SU-DHL-6 (cell line): ENCODE data around the gene MYO1D.
"Not testable (repeated sequence)": the region's sequence is repeated elsewhere in the genome, so short reads cannot be mapped to it uniquely, and the experiment has no call there.

Source experiments
- H2AFZ ChIP-seq: fragments of 200-600 bp; sonication (generic); 2 replicates; pipeline ENCODE4 v1.6.1; 2014; ENCODE audit warnings: low read depth, mild to moderate bottlenecking, moderate library complexity, mixed read lengths, antibody characterized with exemption, low read length; ENCODE audit not compliant: severe bottlenecking
- H3F3A ChIP-seq: fragments of 200-600 bp; shearing (Covaris generic); 2 replicates; pipeline ENCODE4 v1.6.0; 2016; ENCODE audit warnings: antibody characterized with exemption, mild to moderate bottlenecking; ENCODE audit not compliant: insufficient read depth
- H3K27ac ChIP-seq: fragments of 200-600 bp; sonication (generic); 2 replicates; pipeline ENCODE4 v1.5.1; 2016; ENCODE audit warnings: low read depth, mild to moderate bottlenecking, low read length, moderate library complexity, mixed read lengths
- H3K27me3 ChIP-seq: fragments of 200-600 bp; sonication (generic), shearing (Covaris generic); 2 replicates; pipeline ENCODE4 v1.6.0; 2014; ENCODE audit warnings: mild to moderate bottlenecking, low read length
- H3K36me3 ChIP-seq: fragments of 200-600 bp; sonication (generic); 2 replicates; pipeline ENCODE4 v1.6.1; 2014; ENCODE audit warnings: mild to moderate bottlenecking, low read length, mixed read lengths
- H3K4me2 ChIP-seq: fragments of 300-600, 200-600 bp; shearing (Covaris generic), sonication (generic); 2 replicates; pipeline ENCODE4 v1.6.0; 2014; ENCODE audit warnings: low read length, low read depth, mild to moderate bottlenecking; ENCODE audit not compliant: poor library complexity, severe bottlenecking
- H3K4me3 ChIP-seq: fragments of 200-600 bp; sonication (generic); 2 replicates; pipeline ENCODE4 v1.5.1; 2014; ENCODE audit warnings: antibody characterized with exemption, low read length, mild to moderate bottlenecking, mixed read lengths; ENCODE audit not compliant: insufficient read depth, poor library complexity, severe bottlenecking
- H3K79me2 ChIP-seq: fragments of 200-600 bp; sonication (generic); 2 replicates; pipeline ENCODE4 v1.6.1; 2014; ENCODE audit warnings: mild to moderate bottlenecking, low read length, moderate library complexity; ENCODE audit not compliant: insufficient read depth
- H3K9ac ChIP-seq: fragments of 200-600 bp; sonication (generic); 2 replicates; pipeline ENCODE4 v1.7.0; 2014; ENCODE audit warnings: mild to moderate bottlenecking, low read length
- H3K9me2 ChIP-seq: fragments of 200-600 bp; sonication (generic); replicated peaks from 2 replicates; pipeline ENCODE4 v1.6.1; 2014; ENCODE audit warnings: low read length; ENCODE audit not compliant: insufficient read depth
- H3K9me3 ChIP-seq: fragments of 200-600 bp; sonication (generic); 2 replicates; pipeline ENCODE4 v1.6.1; 2014; ENCODE audit warnings: low read length, mixed read lengths; ENCODE audit not compliant: insufficient read depth
- H4K20me1 ChIP-seq: fragments of 200-600 bp; sonication (generic); 2 replicates; pipeline ENCODE4 v1.6.1; 2014; ENCODE audit warnings: low read depth, mild to moderate bottlenecking, antibody characterized with exemption, low read length, moderate library complexity, mixed read lengths
- CTCF ChIP-seq: fragments of 200-600 bp; sonication (generic); IDR thresholded peaks from one replicate; pipeline ENCODE4 v1.5.1; 2017; ENCODE audit warnings: antibody characterized with exemption, mild to moderate bottlenecking, low read length, moderate library complexity; ENCODE audit not compliant: insufficient read depth, poor library complexity, severe bottlenecking
- EZH2phosphoT487 ChIP-seq: fragments of 200-600 bp; sonication (generic), shearing (Covaris generic); conservative IDR thresholded peaks from 2 replicates; pipeline ENCODE4 v1.6.1; 2018; ENCODE audit warnings: mild to moderate bottlenecking, antibody characterized with exemption, low read length, moderate library complexity, mixed read lengths

The MYO1D gene

DNA sequence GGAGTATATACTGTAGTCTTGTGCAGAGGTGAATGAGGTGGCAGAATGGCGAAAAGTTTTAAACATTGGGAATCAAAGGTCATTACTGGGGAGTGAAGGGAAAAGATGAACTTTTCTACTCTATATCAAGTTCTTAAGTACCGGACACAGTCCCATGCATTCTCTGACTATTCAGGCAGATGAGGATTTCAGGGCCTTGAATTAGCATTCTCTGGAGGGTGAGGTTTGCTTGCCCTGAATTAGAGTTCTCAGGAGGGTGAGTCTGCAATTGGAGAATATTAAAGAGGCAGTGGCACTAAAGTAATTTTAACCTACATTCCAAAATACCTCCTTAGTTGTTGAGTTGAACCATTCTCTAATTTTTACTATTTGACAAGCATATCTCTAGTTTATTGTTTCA, 423.6 kb downstream of the MYO1D start:
- H3K36me3 ChIP-seq, result peaks cover 48% of the 10 kb centered on the region
- no peak overlapping the region for H3K27ac ChIP-seq

GRCh38 chr17:32452281-32452680, 424.6 kb downstream of the MYO1D start:
- Histone ChIP-seq H3K4me2 (no peak overlapping the region), H3K79me2 (peaks cover 55% of the 10 kb centered on the region), H4K20me1 (no peaks in the 10 kb centered on the region), H2AFZ (no peak overlapping the region), H3K9me2 (no peaks in the 10 kb centered on the region), H3K27me3 (no peaks in the 10 kb centered on the region), H3K9me3 (no peaks in the 10 kb centered on the region), H3K36me3 (peaks cover 46% of the 10 kb centered on the region), H3F3A (peaks cover 5% of the 10 kb centered on the region; the same call in 1 of the 2 replicates), H3K9ac (no peak overlapping the region), H3K4me3 (no peak overlapping the region), H3K27ac (no peak overlapping the region)
- no peak for TF ChIP-seq CTCF
- no peak for TF ChIP-seq EZH2phosphoT487

More for the DNA sequence above, 423.6 kb downstream of the MYO1D start:
- Histone ChIP-seq H3K4me3 (no peak overlapping the region), H3K9me2 (no peaks in the 10 kb centered on the region), H3K4me2 (no peak overlapping the region), H4K20me1 (no peaks in the 10 kb centered on the region; the same call in 1 of the 2 replicates), H2AFZ (no peak overlapping the region), H3F3A (peaks cover 5% of the 10 kb centered on the region; the same call in 1 of the 2 replicates), H3K27me3 (no peaks in the 10 kb centered on the region), H3K79me2 (peaks cover 49% of the 10 kb centered on the region), H3K9me3 (no peaks in the 10 kb centered on the region), H3K9ac (no peak overlapping the region)
- TF ChIP-seq CTCF (no peak), EZH2phosphoT487 (no peak)

GRCh38 chr17:32451879-32452278, 425.0 kb downstream of the MYO1D start:
- Histone ChIP-seq H3K9ac (no peak overlapping the region), H3K36me3 (peaks cover 48% of the 10 kb centered on the region), H3K9me2 (no peaks in the 10 kb centered on the region), H3F3A (peaks cover 5% of the 10 kb centered on the region; the same call in 1 of the 2 replicates), H4K20me1 (no peaks in the 10 kb centered on the region), H2AFZ (no peak overlapping the region), H3K4me2 (no peak overlapping the region), H3K27ac (no peak overlapping the region), H3K9me3 (no peaks in the 10 kb centered on the region), H3K4me3 (no peak overlapping the region), H3K27me3 (no peaks in the 10 kb centered on the region), H3K79me2 (peaks cover 59% of the 10 kb centered on the region)
- TF ChIP-seq EZH2phosphoT487 (no peak), CTCF (no peak)

- not testable (repeated sequence) for H3K27ac ChIP-seq, H3K4me2 ChIP-seq
- peaks cover 46% of the 10 kb centered on the region for H3K36me3 ChIP-seq
Observed at GRCh38 chr17:32450379-32450778, 426.5 kb downstream of the MYO1D start.

More at GRCh38 chr17:32450379-32450778, 426.5 kb downstream of the MYO1D start:
- H3K9me2 ChIP-seq, H4K20me1 ChIP-seq, H3K27me3 ChIP-seq, H3K9me3 ChIP-seq, H2AFZ ChIP-seq, H3F3A ChIP-seq, H3K4me3 ChIP-seq, H3K9ac ChIP-seq: not testable (repeated sequence)
- H3K79me2 ChIP-seq, result peaks cover 74% of the 10 kb centered on the region
